ENCODE results near the gene RNF169. TPM values are rescaled to one million over a fixed set of nuclear protein-coding genes. Genes with fewer than 3 reads are reported as not detected.

The RNF169 gene
- total and polyA plus RNA-seq, 2 experiments from 2014 or later: 0.78 to 16.5 TPM

- Histone ChIP-seq H3K4me3 (no peak overlapping the region), H4K20me1 (replicated peaks; ENCODE audit: insufficient read depth) (no peaks in the 10 kb centered on the region; the same call in 1 of the 2 replicates), H3K4me2 (0 out of 2 replicates have a peak overlapping the region, but pooled peaks have one; percentile 62), H3K79me2 (replicated peaks; ENCODE audit: insufficient read depth) (peaks cover 56% of the 10 kb centered on the region), H3K4me1 (ENCODE audit: insufficient read depth) (peaks cover 17% of the 10 kb centered on the region), H3F3A (replicated peaks; ENCODE audit: low read depth) (no peaks in the 10 kb centered on the region), H3K9me2 (ENCODE audit: insufficient read depth) (no peaks in the 10 kb centered on the region), H2AFZ (no peak overlapping the region), H3K27me3 (ENCODE audit: insufficient read depth) (no peaks in the 10 kb centered on the region), H3K27ac (ENCODE audit: low read depth) (no peak overlapping the region), H3K36me3 (ENCODE audit: insufficient read depth) (no peaks in the 10 kb centered on the region)
- DNase-seq (ENCODE audit: low spot score) (no peak), ATAC-seq (no peak)
- H3K27me3 Mint-ChIP-seq (ENCODE audit: insufficient read depth, low read depth, poor library complexity): no peaks in the 10 kb centered on the region
- no peak overlapping the region for H3K27ac Mint-ChIP-seq
- TF ChIP-seq JUNB (IDR thresholded peaks at IDR 0.05; ENCODE audit: unreplicated experiment) (no peak), ZNF331 (CRISPR knock-in tag; IDR thresholded peaks at IDR 0.05; ENCODE audit: low read depth) (no peak), STAT1 (IDR thresholded peaks at IDR 0.05; ENCODE audit: unreplicated experiment) (no peak), ZNF114 (CRISPR knock-in tag; IDR thresholded peaks at IDR 0.05) (no peak), ETS1 (IDR thresholded peaks at IDR 0.05) (no peak), POLR2AphosphoS5 (IDR thresholded peaks at IDR 0.05; ENCODE audit: low read depth) (no peak), NANOG (IDR thresholded peaks at IDR 0.05; ENCODE audit: borderline replicate concordance) (no peak), REST (IDR thresholded peaks at IDR 0.05; ENCODE audit: unreplicated experiment) (no peak), EZH2phosphoT487 (IDR thresholded peaks at IDR 0.05; ENCODE audit: unreplicated experiment) (no peak), CREB1 (CRISPR knock-in tag; IDR thresholded peaks at IDR 0.05; ENCODE audit: low read depth) (no peak), CTCF (conservative IDR thresholded peaks at IDR 0.05; ENCODE audit: low read depth in 2 of 2) (no peak), EZH2 (IDR thresholded peaks at IDR 0.05; ENCODE audit: low read depth, unreplicated experiment) (no peak), ZNF462 (CRISPR knock-in tag; IDR thresholded peaks at IDR 0.05) (no peak)
- peaks cover 5% of the 10 kb centered on the region for H3K36me3 Mint-ChIP-seq (ENCODE audit: low read depth)
- H3K9me3 Mint-ChIP-seq: peaks cover 5% of the 10 kb centered on the region; the same call in 1 of the 3 replicates
- peaks cover 22% of the 10 kb centered on the region for H3K4me1 Mint-ChIP-seq
- H3K4me3 Mint-ChIP-seq: no peak overlapping the region
Observed at GRCh38 chr11:74756571-74756970, 7.9 kb downstream of the RNF169 start.

Data from GM23338 (cell line).